GM18907 (cell line): ENCODE measurements around the gene RIPOR2.
"Not testable (repeated sequence)": the region's sequence is repeated elsewhere in the genome, so short reads cannot be mapped to it uniquely, and the experiment has no call there.

ENCODE experiments used
- ATAC-seq: cut with Tn5 transposase; IDR thresholded peaks from one replicate; pipeline ENCODE4 v1.9.1; 2021; ENCODE audit warnings: mild to moderate bottlenecking, moderate library complexity; ENCODE audit not compliant: unreplicated experiment

The RIPOR2 gene

DNA sequence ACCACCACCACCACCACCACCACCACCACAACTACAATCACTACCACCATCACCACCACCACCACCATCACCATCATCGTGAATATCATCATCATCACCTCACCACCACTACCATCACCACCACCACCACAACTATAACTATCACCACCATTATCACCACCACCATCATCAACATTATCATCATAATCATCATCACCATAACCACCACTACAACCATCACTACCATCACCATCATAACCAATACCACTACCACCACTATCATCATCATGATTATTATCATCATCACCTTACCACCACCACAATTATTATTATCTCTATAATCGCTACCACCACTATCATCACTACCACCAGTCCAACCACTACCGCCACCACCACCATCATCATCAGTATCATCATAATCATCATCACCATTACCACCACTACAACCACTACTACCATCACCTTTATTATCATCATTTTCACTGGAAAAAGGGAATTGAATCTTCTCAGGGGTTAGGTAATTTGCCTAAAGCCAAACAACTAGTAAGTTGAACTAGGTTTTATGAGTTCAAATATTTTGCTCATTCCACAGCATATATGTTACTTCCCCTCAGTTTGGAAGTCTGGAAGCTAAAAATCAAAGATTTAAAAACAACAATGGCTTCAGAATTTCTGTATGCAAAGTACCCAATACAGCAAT, 8.3 kb downstream of the RIPOR2 start:
- no peak for ATAC-seq

DNA sequence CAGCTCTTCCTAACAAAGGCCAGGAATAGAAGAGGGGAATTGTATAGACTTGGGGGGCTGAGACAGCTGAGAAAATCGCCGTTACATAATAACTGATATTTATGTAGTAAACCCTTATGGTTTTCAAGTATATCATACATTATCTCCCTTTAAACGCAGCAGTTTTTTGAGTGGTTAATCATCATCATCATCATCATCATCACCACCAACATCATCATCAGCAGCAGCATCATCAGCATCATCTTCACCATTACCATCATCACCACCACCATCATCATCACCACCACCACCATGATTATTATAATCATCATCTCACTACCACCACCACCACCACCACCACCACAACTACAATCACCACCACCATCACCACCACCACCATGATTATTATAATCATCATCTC, 9.1 kb downstream of the RIPOR2 start:
- ATAC-seq = not testable (repeated sequence)

DNA sequence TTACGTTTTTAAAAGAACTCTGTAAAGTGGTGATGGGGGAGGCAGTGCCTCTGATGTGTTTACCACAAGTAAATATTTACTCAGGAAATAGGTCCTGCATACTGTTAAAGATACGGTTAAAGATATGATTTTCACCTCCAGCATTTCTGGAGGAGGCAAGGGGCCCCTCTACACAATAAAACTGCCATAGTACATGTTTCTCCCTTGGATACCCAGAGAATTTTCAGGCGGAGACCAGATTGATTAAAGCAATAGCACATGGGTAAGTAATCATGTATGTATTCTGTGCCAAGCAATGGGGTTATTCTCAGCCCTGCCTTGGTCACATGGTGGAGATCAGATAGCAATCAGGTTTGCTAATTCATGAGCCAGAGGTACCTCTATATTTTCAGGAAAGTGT, 9.6 kb downstream of the RIPOR2 start:
- ATAC-seq = no peak

DNA sequence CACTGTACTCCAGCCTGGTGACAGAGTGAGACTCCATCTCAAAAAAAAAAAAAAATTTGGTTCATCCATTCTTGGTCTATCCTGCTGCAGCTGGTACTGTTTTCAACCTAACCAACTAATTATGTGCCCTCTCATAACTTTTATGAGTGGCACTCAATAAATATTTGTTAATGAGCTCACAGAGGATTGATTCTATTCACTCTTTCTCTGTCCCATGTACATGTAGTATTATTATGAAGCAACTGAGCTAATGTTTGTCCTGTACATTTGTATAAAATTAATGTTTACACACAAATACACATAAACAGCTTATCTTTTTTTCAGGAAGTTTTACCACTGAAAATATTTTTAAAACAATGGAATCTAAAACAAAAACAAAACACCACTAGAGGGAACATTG, 10.1 kb downstream of the RIPOR2 start:
- no peak for ATAC-seq

DNA sequence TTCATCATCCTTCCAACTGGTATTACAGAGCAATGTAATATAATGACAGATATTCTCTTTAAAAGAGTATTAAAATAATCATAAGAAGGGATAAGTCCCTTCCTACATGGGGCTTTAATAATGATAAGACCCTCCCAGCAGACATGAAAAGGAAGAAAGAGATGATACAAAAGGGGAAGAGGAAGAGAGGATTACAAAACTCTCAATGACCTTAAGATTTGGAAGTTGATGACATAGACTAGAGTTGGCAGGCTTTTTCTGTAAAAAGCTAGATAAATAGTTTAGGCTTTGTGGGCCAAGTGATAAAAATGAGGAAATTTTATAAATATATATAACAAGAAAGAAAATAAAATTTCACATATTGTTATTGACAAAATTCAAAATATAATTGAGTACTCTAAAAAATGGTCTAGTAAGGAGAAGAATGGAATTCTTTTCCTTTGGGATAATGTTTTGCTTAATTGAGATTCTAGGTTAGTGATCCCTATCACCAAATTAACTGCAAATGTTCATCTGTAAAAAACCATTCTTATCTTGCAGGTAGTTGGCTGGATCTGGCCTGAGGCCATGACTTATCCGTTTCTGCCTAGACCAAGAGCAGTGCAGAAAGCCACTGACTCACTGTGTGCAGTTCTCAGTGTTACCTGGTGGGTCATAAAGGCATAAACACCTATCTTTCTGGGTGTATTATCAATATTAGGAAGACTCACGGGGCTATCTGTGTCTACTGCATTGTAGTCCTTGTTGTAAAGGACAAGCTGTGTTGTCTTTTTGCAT, 11.0 kb downstream of the RIPOR2 start:
- no peak for ATAC-seq

DNA sequence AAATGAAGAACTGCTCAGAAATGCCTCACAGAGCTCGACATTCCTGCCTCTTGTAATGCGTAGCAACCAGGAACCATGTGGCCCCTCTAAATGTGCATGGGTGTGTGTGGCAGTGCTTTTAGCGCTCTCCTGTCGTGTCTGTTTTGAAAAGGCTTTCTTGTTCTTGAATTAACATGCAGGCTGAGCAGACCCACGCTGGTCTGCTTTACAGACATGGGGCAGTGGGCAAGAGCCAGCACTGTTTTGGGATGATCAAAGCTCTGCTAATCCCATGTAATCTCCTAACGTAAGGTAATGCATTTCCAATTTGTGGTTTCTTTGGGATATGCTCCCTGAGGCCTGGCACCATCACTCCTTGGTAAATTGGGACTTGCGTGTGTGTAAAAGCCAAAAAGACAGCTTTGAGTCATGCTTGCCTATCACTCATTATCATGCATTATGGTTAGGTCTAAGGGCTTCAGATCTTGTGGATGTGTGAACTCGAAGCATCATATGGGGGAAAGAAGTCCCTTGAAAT, 11.8 kb downstream of the RIPOR2 start:
- no peak for ATAC-seq

DNA sequence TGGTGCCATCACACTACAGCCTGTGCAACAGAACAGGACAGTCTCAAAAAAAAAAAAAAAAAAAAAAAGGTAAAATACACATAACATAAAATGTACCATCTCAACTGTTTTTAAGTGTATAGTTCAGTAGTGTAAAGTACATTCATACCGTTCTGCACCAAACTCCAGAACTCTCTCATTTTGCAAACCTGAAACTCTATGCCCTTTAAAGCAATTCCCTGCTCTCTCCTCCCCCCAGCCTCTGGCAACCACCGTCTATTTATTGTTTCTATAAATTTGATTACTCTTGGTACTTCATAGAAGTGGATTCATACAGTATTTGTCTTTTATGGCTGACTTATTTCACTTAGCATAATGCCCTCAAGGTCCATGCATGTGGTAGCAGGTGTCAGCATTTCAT, 12.9 kb downstream of the RIPOR2 start:
- ATAC-seq = no peak

DNA sequence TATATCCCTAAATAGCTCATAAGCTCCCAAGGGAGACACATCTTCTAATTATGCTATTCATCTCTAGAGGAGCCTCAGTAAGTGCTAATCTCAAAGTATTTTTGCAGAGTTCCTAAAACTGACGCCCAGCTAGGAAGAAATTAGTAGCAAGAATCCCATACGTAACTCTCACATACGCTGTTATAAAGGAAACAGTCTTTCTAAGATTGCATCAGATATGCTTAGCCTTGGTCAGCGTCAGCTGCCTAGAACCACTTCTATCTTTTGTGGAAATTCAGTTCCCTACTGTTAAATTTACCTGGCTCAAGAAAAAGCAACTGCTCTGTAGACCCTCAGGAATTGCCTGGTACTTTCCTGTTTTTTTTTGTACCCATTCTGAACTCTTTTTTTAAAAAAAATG, 13.6 kb downstream of the RIPOR2 start:
- no peak for ATAC-seq

DNA sequence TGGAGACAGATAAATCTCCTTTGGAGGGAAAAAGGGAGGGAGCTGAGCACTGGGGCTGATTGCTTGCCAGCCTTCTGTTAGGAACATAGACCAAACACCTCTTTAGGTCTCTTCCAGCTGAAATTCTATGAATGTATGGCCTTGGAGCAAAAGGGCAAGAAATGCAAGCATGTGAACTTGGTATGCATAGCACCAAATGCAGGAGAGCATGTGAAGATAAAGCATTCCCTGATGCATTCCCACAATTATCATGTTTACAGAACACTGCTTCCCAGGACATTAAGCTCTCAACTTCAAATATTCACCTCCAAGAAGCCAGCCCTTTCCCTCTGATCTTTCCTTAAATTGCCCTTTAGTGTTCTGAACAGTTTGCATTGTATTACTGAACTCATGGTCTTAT, 15.6 kb downstream of the RIPOR2 start:
- ATAC-seq = no peak

DNA sequence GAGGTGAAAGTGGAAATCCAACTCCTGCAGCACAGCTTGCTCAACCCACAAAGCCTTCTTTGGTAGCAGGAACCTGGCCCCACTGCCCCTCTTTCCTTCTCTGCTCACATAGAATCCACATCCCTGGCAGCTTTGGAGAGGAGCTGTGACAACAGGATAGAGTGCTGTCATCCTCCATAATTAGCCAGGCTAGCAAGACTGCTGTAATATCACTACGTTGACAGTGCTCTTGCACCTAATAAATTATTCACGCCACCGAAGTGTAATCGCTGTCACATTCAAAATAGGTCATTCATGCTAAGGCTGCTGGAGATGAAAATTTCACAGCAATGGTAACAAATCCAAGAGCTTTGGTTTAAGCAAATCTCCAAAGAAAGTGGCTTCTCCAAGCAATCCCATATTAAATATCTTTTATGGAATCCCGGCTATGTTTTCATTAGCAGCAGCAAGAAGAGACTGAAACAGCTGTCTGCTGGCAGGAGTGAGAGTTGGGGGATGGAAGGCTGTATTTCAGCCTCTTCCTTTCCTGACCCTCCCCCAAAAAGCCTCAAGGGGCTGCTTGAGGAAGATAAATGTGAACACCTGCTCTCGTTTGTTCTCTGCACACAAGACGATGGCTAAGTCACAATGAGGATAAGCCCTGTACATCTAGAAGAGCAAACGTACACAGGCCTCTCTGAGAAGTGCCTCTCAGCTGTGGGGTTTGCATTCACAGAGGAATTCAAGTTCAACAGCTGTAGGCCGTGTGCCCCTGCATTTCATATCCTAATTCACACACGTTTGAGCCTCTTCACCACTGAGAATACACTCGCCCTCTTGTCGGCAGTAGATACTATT, 16.5 kb downstream of the RIPOR2 start:
- ATAC-seq = peak; percentile 64

DNA sequence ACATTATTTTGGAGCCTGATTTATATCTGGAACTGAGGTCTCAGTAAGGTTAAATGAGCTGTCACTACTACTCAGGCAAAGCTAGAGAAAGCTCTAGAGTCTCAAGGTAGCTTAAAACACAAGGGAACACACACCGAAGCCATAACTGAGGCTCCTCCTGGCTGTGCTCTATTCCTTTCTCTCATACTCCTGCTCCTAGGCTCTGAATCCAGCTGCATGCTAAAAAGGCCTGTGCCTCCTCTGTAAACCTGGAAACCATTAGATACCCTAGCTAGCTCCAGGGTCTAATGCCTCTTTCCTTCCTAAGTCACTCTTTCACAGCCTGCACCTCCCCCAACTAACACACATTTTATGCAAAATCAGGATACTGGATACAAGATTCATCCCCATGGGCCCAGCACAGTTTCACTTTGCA, 17.1 kb downstream of the RIPOR2 start:
- no peak for ATAC-seq

DNA sequence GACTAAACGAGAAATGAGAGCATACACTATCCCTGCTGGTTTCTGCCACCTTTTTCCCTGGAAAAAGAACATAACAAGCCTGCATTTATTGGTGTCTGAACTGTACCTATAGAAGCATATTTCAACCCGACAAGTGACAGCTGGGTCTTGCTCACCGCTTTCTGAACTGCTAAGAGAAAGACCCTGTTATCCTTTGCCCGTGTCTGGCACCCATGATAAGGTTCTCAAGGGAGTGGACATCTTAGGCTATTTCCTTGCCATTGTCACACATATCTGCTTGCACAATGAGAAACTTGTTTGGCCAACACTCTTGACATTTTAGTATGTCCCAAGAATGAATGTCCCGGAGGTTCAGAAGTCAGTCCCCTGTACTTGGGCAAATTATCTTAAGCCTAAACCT, 19.3 kb downstream of the RIPOR2 start:
- no peak for ATAC-seq

DNA sequence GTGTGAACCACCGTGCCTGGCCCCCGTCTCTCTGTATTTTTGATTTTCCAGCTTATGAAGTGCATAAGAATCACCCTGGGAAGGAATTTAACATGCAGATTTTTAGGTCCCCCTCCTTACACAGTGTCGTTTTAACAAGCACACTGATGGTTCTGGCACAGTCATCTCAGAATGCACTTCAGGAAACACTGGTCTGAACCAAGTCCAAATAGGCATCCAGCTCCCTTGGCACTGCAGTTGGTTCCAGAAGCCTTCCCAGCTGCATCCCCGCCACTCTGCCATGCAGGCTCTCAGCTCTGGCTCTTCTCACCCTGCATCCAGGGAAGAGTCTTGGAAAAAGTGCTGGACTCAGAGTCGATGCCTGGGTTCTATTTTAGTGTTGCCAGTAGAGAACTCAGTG, 20.1 kb downstream of the RIPOR2 start:
- ATAC-seq = no peak

DNA sequence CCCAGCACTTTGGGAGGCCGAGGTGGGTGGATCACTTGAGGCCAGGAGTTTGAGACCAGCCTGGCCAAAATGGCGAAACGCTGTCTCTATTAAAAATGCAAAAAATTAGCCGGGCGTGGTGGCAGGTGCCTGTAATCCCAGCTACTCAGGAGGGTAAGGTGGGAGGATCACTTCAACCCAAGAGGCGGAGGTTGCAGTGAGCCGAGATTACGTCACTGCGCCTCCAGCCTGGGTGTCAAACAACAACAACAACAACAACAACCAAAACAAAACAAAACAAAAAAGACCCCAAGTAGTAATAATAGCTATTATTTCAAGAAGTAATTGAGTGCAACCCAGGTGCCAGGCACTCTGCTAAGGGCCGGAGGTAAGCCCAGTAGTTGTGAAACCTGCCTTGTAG, 21.7 kb downstream of the RIPOR2 start:
- not testable (repeated sequence) for ATAC-seq

DNA sequence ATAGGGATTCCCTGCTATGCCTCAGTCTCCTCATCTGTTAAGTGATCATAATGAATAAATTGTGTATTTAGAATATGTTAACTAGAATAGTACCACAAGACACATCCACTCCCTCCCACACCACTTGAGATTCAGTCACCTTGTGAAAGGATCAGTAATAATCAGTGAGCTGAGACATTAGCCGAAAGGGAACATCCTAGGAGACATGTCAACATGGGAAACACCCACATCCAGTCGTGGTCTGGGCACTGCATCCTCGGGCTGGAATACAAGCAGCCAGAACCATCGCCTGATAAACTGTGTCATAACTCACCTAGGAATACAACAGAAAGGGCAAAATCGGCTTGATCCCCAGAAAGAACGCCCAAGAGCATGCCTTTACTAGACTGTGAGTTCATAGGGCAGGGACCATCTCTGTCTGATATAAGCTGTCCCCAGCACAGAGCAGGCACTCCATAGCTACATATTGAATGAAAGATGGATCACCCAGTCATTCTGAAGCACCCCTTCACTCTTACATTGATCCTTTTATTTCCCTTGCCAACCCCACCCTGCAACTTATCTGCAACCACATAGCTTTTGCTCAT, 23.9 kb downstream of the RIPOR2 start:
- no peak for ATAC-seq

DNA sequence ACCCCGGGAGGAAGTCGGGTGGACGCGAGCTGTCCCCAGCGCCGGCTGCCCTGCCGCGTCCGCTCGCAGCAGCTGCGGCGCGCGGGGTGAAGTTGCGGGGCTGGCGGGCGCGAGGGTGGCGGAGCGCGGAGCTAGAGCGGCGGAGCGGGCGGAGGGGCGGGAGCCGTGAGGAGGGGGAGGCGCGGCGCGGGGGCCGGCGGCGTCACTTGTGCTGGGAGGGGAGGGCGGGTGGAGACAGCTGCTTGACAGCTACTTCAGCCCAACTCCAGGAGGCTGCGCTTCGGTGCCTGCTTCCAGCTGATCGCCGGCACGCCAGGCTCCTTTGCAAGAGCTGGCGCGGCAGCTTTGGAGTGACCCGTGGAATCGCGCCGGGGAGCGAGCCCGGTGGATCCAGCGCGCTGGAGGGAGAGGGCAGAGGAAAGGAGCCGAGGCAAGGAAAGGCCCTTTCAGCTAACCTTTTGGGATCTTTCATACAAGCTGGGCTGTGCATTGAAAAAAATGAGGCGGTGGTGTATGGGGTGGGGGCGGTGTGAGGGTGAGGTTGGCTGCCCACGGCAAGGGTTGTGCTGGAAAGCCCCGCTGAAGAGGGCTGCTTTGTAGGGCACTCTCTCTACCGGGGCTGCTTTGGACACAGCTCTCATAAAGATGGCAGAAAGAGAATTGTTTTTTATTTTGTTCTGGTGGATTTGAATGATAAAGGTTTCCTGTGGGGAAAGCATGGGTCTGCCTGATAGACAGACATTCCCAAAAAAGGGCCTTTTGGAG, 24.6 kb downstream of the RIPOR2 start:
- ATAC-seq = no peak

DNA sequence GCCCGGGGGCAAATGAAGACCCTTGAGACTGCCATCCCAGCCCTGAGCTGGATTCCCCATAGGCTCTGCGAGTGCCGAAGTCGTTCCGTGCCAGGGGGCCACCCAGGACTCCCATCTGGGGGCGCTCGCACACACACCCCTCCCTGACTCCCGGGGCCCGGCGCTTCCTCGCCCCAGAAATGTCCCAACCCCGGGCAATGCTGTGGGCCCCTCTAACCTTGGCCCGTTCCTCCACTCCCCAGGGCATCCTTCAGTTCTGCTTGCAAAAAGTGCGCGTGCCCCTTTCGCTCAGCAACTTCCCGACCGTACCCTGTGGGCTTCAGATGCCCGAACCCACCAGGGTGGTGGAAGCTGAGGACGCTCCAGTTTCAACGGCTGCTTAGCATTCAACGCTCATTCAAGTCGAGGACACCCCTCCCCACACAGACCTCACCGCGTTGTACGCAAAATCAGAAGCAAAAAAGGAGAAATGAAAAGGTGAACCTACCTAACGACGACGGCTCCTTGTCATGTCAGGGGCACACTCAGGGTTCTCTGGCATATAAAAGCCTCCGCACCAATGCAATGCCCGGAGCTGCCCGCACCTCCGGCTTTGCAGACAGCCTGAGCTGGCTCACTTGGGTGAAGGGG, 25.3 kb downstream of the RIPOR2 start:
- peak; percentile 47 for ATAC-seq

DNA sequence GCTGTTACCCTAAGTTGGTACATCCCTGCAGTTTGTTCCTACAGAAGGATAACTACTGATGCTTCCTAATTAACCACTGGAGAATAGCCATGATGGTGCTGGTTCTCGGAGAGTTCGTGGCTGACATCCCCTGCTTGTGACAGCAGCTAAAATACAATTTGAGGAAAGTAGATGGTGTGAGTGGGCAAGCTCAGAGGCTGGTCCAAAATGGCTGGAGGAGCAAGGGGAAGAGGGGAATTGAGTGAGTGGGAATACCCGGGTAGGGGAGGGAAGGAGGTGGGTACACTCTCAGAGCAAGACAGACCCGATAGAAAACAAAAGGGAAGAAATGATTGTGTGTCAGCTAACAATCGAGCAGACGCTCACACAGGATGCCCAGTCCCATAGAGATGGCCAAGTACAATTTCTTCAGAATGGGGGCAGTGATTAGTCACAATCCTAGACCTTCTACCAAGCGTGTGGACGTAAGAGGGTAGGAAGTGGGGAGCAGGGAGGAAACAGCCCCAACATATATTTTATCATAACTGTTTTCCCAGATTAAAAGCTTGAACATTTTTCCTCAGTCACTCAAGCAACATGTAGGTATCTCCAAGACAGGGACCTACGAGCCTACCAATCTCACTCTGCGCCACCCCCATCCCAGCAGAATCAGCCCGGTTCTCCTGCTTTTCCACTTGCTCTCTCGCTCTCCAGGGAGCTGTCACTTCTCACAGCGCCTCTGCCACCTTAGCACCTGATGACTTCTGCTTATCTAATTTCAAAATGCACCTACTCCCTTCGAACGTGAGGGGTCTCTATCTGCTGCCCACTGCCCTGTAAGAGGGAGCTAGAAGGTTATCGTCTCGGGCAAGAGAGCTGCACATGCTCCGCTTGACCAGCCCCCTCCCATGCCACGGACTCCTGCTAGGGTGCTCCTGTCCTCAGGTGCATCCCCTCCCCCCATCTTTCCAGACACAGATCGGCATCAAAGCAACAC, 26.2 kb downstream of the RIPOR2 start:
- ATAC-seq = no peak

DNA sequence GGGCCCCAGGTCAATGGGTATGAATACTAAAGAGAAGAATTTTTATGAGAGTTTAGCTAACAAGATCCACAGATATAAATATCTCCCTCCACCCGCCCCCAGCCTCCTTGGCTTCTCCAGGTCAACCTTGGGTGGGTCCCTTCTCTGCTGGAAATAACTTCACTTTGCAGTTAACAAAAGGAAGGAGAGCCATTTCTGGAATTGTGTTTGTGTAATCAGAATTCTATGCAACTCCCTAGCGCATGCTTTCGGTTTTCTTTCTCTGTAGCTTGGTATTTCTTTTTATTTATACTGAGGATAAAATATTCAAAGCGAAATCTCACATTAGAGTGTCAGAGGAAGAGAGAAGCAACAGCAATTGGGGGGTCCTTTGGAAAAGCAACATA, 27.1 kb downstream of the RIPOR2 start:
- ATAC-seq = no peak
